SH-SY5Y (cell line): ENCODE results near the gene SPINT2.

ENCODE experiments used
- GATA2 ChIP-seq: IDR thresholded peaks from 2 replicates; pipeline ENCODE4 v1.6.1; 2011; ENCODE audit warnings: mild to moderate bottlenecking, low read depth, low read length
- GATA3 ChIP-seq: IDR thresholded peaks from 2 replicates; pipeline ENCODE4 v1.6.1; 2011; ENCODE audit warnings: low read depth, mild to moderate bottlenecking, low read length, moderate library complexity

SPINT2 gene

DNA sequence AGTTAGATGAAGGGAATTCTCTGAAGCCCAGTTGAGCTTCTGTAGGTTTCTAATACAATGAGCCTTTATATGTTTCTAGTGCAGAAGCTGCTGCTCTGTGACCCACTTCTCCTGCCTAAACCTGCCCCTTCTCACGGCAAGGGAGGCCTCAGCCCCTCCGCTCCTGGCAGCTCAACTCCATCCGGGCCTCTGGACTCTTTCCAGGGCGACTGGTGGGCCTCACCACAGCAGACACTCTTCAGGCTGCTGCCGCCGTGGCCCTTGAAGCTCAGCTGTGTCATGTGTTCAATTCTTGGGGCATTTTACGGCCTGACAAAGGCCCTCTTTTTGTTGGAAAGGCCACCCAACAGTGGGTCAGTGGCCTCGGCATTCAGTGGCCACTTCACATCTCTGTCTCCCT is 29.7 kb downstream of the SPINT2 start:
- TF ChIP-seq GATA2 (no peak), GATA3 (no peak)

GRCh38 chr19:38298821-38299680 is 34.7 kb downstream of the SPINT2 start:
- TF ChIP-seq GATA3 (no peak), GATA2 (no peak)

DNA sequence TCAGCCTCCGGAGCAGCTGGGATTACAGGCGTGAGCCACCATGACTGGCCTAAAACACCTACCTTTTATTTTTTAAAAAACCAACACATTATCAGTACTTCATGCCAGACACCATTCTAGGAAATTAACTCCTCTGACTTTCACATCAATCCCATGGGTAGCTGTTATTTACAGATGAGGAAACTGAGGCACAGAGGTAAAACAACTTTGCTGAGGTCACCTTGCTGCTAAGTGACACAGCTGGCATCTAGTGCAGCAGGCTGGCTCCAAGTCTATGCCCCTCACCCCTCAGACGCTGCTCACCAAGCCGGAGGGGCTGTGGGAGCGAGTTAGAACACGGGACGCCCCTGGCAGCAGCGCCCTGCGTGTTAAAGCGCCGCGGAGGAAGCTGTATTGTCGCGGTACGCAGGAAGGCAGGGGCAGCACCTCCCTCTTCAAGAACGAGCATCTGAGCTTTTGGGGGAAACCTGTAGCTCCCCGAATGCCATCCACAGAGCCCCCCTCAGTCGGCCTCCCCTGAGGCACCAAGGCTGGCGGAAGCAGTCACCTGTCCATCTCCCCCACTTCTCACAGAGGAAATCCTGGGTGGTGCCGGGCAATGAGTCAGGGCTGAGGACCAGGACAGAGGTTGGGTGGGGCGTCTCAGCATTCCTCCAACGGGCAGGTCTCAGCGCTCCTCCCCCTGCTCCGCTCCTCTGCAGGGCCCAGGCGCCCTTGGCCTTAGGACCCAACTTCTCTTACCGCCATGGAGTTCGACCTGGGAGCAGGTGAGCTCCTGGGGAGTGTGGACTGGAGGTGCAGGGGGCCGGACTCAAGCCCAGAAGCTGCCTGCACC is 39.4 kb downstream of the SPINT2 start, which contains the start of gene C19orf33:
Gene C19orf33 (plus strand): TSS at position 735 of the 835 bp plus-strand sequence. CDS start 11 bp downstream, at position 746.
- TF ChIP-seq GATA2 (no peak), GATA3 (no peak)

DNA sequence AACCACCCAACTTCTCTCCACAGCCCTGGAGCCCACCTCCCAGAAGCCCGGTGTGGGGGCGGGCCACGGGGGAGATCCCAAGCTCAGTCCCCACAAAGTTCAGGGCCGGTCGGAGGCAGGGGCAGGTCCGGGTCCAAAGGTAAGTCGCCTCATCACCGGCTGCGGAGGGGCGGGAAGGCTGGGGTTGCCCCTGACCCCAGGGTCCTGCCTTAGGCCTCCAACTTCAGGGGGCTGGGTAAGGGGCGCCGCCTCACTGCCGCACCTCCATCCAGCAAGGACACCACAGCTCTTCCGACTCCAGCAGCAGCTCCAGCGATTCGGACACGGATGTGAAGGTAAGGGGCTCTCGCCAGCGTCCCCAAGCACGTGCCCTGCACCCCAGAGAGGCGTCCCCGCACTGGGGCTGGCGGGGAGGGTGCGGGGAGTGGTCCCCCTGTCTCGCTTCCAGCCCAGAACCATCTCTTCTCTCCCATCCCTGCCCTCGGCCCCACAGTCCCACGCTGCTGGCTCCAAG is 40.0 kb downstream of the SPINT2 start:
- TF ChIP-seq GATA2: no peak
- TF ChIP-seq GATA3: no peak

- TF ChIP-seq GATA2 (no peak), GATA3 (no peak)
Measured at GRCh38 chr19:38304866-38305429, 40.6 kb downstream of the SPINT2 start.

GRCh38 chr19:38306236-38306635 is 41.9 kb downstream of the SPINT2 start:
- TF ChIP-seq GATA2 (no peak), GATA3 (no peak)

GRCh38 chr19:38307076-38307475 is 42.7 kb downstream of the SPINT2 start:
- TF ChIP-seq GATA2 (no peak), GATA3 (no peak)

DNA sequence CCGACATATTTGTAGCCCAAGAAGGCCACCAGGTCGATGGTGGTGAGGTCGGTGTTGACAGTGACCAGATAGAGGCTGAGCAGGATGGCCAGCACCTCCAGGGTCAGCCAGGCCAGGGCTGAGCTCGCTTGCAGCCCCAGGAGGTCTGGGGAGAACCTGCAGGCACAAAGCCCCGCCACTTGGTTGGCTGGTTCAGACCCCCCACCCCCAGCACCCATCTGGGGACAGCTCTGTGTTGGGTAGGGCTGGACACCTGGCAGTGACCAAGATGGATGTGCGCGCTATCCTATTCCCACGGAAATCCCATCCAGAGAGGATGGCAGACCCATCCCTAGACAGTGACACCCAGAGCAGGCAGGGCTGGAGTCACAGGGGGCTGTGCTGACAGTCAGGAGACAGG is 43.2 kb downstream of the SPINT2 start:
- TF ChIP-seq GATA2 (no peak), GATA3 (no peak)

DNA sequence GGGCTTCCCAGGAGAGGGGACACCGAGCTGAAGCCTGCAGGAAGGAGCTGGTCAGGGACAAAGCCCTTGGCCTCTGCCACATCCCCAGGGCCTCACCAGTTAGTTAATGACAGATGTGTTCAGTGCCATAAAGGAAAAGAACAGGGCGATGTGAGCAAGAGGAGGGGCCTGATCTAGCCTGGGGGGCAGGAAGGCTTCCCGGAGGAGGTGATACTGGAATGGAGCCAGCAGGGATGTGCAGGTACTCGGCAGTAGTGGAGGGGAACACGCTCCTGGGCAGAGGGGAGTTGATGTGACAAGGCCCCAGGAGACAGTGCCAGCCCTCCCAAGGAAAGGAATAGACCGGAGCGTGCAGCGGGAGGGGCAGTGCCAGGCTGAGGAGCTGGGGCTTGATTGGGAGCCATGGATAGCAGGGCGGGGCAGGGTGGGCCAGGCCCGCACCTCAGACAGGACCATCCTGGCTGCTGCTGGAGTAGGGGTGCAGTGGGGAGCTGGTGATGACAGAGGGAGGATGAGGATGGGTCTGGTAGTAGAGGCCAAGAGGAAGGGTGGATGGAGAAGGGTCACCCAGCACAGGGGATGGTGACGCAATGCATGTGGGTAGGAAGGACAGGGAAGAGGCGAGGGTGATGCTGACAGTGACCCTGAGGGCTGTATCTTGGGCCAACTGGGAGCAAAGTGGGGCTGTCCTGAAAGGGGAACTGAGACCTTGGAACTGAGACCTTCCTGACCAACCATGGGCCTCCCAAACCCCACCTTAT is 43.8 kb downstream of the SPINT2 start:
- no peak for TF ChIP-seq GATA2
- no peak for TF ChIP-seq GATA3

DNA sequence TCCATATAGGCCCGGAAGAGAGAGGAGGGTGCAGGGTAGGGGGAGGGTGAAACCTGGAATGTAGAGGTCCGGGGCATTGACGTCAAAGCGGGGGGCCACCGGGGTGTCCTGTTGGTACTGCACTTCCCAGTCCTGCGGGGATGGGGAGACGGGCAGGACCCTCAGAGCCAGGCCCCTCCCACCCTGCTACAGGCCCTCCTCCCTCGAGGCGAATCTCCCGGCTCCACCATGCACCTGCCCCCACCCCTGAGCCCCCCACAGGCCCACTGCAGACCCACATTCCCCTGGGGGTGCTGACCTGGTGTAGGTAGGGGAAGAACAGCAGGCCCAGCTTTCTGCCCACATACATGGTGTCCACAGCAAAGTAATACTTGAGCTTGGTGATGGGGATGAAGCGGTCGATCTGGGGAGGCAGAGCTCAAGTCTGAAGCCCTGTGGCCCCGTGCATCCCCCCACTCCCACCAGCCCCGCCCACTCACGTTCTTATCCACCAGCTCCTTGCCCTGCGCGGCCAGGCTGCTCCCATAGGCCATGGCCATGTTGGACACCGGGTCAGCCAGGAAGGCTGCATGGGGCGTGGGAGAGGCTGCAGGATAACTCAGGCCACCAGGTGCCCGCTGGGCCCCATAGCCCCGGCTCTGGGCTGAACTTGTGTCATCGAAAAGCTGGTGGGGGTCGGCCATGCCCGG is 44.7 kb downstream of the SPINT2 start:
- TF ChIP-seq GATA2 (no peak), GATA3 (no peak)

DNA sequence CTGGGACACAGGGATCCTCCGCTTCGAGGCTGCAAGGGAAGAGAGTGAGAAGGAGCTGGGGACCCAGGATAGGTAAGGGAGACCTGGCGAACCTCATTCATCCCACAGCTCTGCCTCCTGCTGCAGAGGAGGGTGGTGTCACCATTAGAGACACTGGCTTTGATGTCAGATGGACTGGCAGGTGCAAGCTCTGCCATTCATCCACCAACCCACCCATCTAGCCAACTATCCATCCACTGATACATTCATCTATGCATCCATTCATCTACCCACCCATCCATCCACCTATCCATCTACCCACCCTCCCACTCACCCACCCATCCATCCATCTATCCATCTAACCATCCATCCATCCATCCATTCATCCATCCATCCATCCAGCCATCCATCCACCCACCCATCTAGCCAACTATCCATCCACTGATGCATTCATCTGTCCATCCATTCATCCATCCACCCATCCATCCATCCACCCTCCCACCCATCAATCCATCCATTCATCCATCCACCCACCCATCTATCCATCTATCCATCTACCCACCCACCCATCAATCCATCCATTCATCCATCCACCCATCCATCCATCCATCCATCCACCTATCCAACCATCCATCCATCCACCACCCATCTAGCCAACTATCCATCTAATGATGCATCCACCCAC is 45.4 kb downstream of the SPINT2 start:
- no peak for TF ChIP-seq GATA2
- TF ChIP-seq GATA3: no peak

GRCh38 chr19:38310279-38310670 is 45.9 kb downstream of the SPINT2 start:
- no peak for TF ChIP-seq GATA2
- TF ChIP-seq GATA3: no peak
